Kidney epithelial cell (primary cell): Measurements from ENCODE around the gene GNS. TPM values are rescaled to one million over a fixed set of nuclear protein-coding genes. Genes with fewer than 3 reads are reported as not detected.

Experiments
- DNase-seq: peaks from one replicate; pipeline ENCODE4 v3.0.0-alpha.2; 2010; ENCODE audit warnings: low read depth
- H3K27me3 ChIP-seq: 2 replicates; pipeline ENCODE4 v1.6.0; 2011; ENCODE audit warnings: low read length; ENCODE audit not compliant: control insufficient read depth, insufficient read depth
- H3K36me3 ChIP-seq: 2 replicates; pipeline ENCODE4 v1.5.1; 2011; ENCODE audit warnings: low read length; ENCODE audit not compliant: control insufficient read depth, insufficient read depth
- H3K4me3 ChIP-seq: 2 replicates; pipeline ENCODE4 v1.5.1; 2011; ENCODE audit warnings: low read depth, mild to moderate bottlenecking, control low read depth, low read length
- CTCF ChIP-seq: IDR thresholded peaks from 2 replicates; pipeline ENCODE4 v1.5.1; 2011; ENCODE audit warnings: mild to moderate bottlenecking, moderate library complexity, low read length, control low read depth, inconsistent platforms; ENCODE audit not compliant: insufficient read depth, poor library complexity, severe bottlenecking
- total RNA-seq: library from RNA; depleted of rRNA; stranded (reverse); fragments of >200 nt; gene quantifications from 2 replicates; pipeline ENCODE4 v1.2.3, GENCODE V29; 2015

GNS gene
- total RNA-seq, 1 donor from 2014 or later: 120 TPM

DNA sequence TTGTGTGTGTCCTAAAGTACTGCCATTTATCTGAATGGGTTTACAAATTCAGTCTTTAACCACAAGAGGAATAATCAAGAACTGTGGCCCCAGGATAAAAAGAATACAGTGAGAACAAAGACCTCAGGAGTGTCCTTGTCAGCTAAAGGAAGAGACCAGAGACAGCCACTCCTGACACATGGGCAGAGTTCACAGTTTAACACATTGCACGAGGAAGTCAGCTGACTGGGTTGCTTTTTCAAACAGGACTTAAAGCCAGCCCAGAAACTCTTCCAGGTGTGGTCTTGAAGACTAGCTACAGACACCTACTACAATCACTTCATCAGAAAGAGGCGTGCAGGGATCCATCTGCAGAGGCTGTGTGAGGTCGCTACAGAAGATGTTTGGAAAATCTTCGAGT lies 42.8 kb downstream of the GNS start:
- Histone ChIP-seq H3K27me3 (no peaks in the 10 kb centered on the region), H3K36me3 (peaks cover 1% of the 10 kb centered on the region), H3K4me3 (no peak overlapping the region)
- no peak for DNase-seq
- TF ChIP-seq CTCF: no peak

- no peak for DNase-seq
- Histone ChIP-seq H3K36me3 (no peaks in the 10 kb centered on the region), H3K4me3 (no peak overlapping the region), H3K27me3 (no peaks in the 10 kb centered on the region)
- no peak for TF ChIP-seq CTCF
These were observed 44.6 kb downstream of the GNS start for GRCh38 chr12:64714551-64714968.

- Histone ChIP-seq H3K27me3 (no peaks in the 10 kb centered on the region), H3K36me3 (no peaks in the 10 kb centered on the region), H3K4me3 (no peak overlapping the region)
- no peak for TF ChIP-seq CTCF
- no peak for DNase-seq
These were observed 45.8 kb downstream of the GNS start for GRCh38 chr12:64713376-64713775.

DNA sequence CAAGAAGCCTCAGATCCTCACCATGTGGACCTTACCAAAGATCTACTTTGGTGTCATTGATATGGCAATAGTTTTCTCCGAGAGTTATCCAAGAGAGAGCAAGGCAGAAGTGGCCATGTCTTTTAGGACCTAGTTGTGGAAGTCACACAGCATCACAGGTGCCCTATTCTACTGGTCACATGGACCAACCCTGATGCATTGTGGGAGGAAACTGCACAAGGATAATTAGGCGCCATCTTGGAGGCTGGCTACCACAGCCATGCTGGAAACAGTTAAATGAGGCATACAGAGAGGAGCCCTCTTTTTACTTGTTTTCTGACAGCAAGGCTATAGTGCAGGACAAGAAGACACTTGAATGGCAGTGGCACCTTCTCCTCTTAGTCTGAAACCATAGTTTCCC lies 49.8 kb downstream of the GNS start:
- H3K36me3 ChIP-seq: no peaks in the 10 kb centered on the region
- H3K27me3 ChIP-seq: no peaks in the 10 kb centered on the region
- no peak for DNase-seq
- no peak for TF ChIP-seq CTCF
- H3K4me3 ChIP-seq: no peak overlapping the region

- H3K27me3 ChIP-seq: no peaks in the 10 kb centered on the region
- no peaks in the 10 kb centered on the region for H3K36me3 ChIP-seq
- TF ChIP-seq CTCF: no peak
- H3K4me3 ChIP-seq: no peak overlapping the region
- DNase-seq: no peak
These were observed 51.3 kb downstream of the GNS start for GRCh38 chr12:64707926-64708325.

DNA sequence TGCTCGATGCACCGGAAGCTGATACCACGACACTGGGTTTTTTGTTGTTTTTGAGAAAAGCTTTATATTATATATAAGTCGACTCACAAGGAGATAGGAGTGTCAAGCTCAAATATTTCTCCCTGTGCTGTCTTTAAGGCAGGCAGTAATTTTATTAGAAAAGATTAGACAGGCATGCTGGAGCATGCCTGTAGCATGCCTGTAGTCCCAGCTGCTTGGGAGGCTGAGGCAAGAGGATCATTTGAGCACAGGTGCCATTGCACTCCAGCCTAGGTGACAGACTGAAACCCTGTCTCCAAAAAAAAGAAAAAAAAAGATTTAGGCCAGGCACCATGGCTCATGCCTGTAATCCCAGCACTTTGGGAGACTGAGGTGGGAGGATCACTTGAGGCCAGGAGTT lies 51.8 kb downstream of the GNS start:
- no peak for TF ChIP-seq CTCF
- no peak for DNase-seq
- no peaks in the 10 kb centered on the region for H3K27me3 ChIP-seq
- no peaks in the 10 kb centered on the region for H3K36me3 ChIP-seq
- no peak overlapping the region for H3K4me3 ChIP-seq
